OCI-LY7 (cell line): ENCODE results near the gene TDRD1.

ENCODE experiments used
- CTCF ChIP-seq: fragments of 200-600 bp; sonication (generic); conservative IDR thresholded peaks from 2 replicates; pipeline ENCODE4 v1.5.1; 2014; ENCODE audit warnings: mild to moderate bottlenecking, antibody characterized with exemption, low read length, moderate library complexity, mixed read lengths
- EZH2phosphoT487 ChIP-seq: fragments of 200-600 bp; sonication (generic); IDR thresholded peaks from 2 replicates; pipeline ENCODE4 v1.6.1; 2018; ENCODE audit warnings: low read depth, borderline replicate concordance, mild to moderate bottlenecking, mixed run types, antibody characterized with exemption, low read length, moderate library complexity, mixed read lengths

- TF ChIP-seq CTCF (no peak), EZH2phosphoT487 (no peak)
These were observed 4.4 kb downstream of the TDRD1 start for GRCh38 chr10:114183563-114183962.
